Osteoblast (primary cell): ENCODE measurements around the gene AUH. TPM values are rescaled to one million over a fixed set of nuclear protein-coding genes. Genes with fewer than 3 reads are reported as not detected.

Source experiments
- DNase-seq: peaks from one replicate; pipeline ENCODE4 v3.0.0; 2011; ENCODE audit warnings: low spot score, mixed read lengths; ENCODE audit not compliant: insufficient read length; ENCODE audit errors: missing footprints
- H2AFZ ChIP-seq: 2 replicates; pipeline ENCODE4 v1.6.0; 2011; ENCODE audit warnings: mild to moderate bottlenecking, low read length
- H3K27ac ChIP-seq: 2 replicates; pipeline ENCODE4 v1.5.1; 2011; ENCODE audit warnings: mild to moderate bottlenecking, low read depth, low read length, moderate library complexity
- H3K27me3 ChIP-seq: 2 replicates; pipeline ENCODE4 v1.6.0; 2012; ENCODE audit warnings: mild to moderate bottlenecking, control low read depth, inconsistent platforms, low read length, moderate library complexity; ENCODE audit not compliant: insufficient read depth
- H3K36me3 ChIP-seq: 2 replicates; pipeline ENCODE4 v1.5.1; 2011; ENCODE audit warnings: mild to moderate bottlenecking, low read length, control low read depth, moderate library complexity; ENCODE audit not compliant: insufficient read depth
- H3K4me1 ChIP-seq: 2 replicates; pipeline ENCODE4 v1.5.1; 2011; ENCODE audit warnings: mild to moderate bottlenecking, low read length, control low read depth, moderate library complexity; ENCODE audit not compliant: insufficient read depth
- H3K4me2 ChIP-seq: 2 replicates; pipeline ENCODE4 v1.6.0; 2011; ENCODE audit warnings: mild to moderate bottlenecking, low read length; ENCODE audit not compliant: insufficient read depth
- H3K4me3 ChIP-seq: fragments of 200-600 bp; sonication (generic); 3 replicates; pipeline ENCODE4 v1.5.1; 2012; ENCODE audit warnings: mild to moderate bottlenecking, low read length, inconsistent platforms; ENCODE audit not compliant: insufficient read depth
- H3K79me2 ChIP-seq: 2 replicates; pipeline ENCODE4 v1.6.0; 2012; ENCODE audit warnings: mild to moderate bottlenecking, low read length, control low read depth, inconsistent platforms; ENCODE audit not compliant: insufficient read depth
- H3K9me3 ChIP-seq: 2 replicates; pipeline ENCODE4 v1.5.1; 2011; ENCODE audit warnings: low read depth, low read length, control low read depth
- H4K20me1 ChIP-seq: 2 replicates; pipeline ENCODE4 v1.6.0; 2012; ENCODE audit warnings: mild to moderate bottlenecking, low read length, control low read depth; ENCODE audit not compliant: insufficient read depth
- total RNA-seq: library from RNA; depleted of rRNA; stranded (reverse); fragments of >200 nt; gene quantifications from 2 replicates; pipeline ENCODE4 v1.2.3, GENCODE V29; 2012
- TF ChIP-seq, protein P1 (sequence below): IDR thresholded peaks from 2 replicates; pipeline ENCODE4 v1.5.1; 2011; ENCODE audit warnings: mild to moderate bottlenecking, low read depth, low read length, moderate library complexity; ENCODE audit errors: extremely low read depth

AUH gene
- total RNA-seq, 1 donor = 17.0 TPM

DNA sequence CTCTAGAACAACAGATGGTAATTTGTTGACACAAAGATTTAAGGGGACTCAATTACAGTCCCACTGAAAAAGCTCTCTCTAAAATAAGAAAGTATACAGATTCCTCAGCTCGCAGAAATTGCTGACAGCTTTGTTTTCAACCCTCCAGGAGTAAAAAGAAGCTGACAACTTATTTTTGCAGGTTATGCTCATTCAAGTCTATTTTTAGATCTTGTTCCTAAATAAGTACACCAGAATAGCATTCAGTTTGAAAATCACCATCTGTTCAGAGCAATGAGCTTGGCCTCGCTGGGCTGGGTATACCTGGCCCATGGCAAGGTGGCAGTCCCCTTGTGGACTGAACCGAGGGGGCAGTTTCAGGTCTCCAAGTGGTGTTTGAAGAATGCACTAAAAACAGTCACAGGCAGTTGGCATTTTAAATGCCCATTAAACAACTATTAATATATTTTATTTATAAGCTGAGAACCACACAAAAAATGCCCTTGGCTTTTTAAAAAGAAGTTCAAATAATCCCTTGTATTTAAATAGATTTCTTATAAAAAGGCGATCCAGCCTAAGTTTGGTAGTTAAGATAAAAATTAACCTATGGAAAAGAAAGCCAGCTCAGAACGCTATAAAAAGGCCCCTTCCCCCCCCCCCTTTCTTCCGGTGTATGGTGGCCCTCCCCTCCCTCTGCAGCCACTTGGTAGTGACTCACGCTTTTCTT is 169.2 kb downstream of the AUH start:
- Histone ChIP-seq H2AFZ (peak overlapping the region; percentile 36), H3K27me3 (no peaks in the 10 kb centered on the region)

DNA sequence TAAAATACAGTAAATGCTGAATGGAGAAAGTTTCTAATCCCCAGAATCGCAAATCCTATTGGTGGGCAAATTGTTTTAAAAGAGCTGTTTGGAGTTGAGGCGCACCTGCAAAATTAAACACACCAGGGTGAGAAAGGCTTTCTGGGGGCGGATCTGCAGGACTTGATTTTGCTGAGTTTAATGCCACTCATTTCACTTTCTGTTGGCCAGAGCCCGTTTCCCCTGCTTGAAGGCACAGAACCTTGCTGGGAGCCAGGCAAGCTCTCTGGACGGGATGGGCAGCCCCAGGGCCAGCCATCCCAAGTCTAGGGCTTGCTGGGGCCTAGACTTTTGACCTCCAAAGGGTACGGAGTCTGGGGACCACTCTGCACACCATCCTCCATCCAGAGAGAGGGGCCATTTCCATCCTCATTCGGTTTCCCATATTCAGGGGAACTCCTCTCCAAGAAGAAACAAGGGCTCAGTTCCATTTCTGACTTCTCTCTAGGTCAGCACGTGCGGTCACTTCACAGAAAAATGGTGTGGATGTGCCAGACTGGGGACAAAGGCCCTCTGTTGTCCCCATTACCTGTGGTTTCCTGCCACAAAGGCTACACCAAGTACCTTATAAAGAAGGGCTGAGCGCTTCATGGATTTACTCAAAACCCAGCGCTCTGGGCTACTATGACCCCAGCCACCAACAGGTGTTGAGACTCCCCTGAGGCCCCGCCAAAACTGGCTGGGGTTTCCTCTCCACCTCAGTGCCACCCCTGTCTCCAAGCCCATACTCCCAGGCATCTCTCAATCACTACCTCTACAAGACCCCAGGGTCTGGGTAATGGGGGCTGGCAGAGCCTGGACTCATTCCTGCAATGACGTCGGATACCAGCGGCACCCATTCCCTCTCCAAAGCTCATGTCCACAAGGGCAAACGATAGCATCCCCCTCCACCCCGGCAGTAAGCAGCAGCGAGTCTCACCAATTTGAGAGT is 170.0 kb downstream of the AUH start:
- DNase-seq = no peak
- peak overlapping the region; percentile 100 for H3K27ac ChIP-seq
- H2AFZ ChIP-seq = peak overlapping the region; percentile 36
- H3K9me3 ChIP-seq = no peaks in the 10 kb centered on the region
- H3K4me2 ChIP-seq = no peak overlapping the region
- no peaks in the 10 kb centered on the region for H3K36me3 ChIP-seq
- no peak overlapping the region for H3K4me3 ChIP-seq
- no peaks in the 10 kb centered on the region for H4K20me1 ChIP-seq
- TF ChIP-seq, protein P1, sequence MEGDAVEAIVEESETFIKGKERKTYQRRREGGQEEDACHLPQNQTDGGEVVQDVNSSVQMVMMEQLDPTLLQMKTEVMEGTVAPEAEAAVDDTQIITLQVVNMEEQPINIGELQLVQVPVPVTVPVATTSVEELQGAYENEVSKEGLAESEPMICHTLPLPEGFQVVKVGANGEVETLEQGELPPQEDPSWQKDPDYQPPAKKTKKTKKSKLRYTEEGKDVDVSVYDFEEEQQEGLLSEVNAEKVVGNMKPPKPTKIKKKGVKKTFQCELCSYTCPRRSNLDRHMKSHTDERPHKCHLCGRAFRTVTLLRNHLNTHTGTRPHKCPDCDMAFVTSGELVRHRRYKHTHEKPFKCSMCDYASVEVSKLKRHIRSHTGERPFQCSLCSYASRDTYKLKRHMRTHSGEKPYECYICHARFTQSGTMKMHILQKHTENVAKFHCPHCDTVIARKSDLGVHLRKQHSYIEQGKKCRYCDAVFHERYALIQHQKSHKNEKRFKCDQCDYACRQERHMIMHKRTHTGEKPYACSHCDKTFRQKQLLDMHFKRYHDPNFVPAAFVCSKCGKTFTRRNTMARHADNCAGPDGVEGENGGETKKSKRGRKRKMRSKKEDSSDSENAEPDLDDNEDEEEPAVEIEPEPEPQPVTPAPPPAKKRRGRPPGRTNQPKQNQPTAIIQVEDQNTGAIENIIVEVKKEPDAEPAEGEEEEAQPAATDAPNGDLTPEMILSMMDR = no peak
- H3K27me3 ChIP-seq = no peaks in the 10 kb centered on the region
- H3K4me1 ChIP-seq = peaks cover 41% of the 10 kb centered on the region
- H3K79me2 ChIP-seq = no peaks in the 10 kb centered on the region

More for the DNA sequence above, 169.2 kb downstream of the AUH start:
- H3K79me2 ChIP-seq = no peaks in the 10 kb centered on the region
- peak overlapping the region; percentile 5 for H3K4me3 ChIP-seq
- H3K36me3 ChIP-seq = no peaks in the 10 kb centered on the region
- H3K4me1 ChIP-seq = peaks cover 41% of the 10 kb centered on the region
- TF ChIP-seq, protein P1 = no peak
- H3K27ac ChIP-seq = peak overlapping the region; percentile 100
- H4K20me1 ChIP-seq = no peaks in the 10 kb centered on the region
- peak overlapping the region; percentile 90 for H3K4me2 ChIP-seq
- no peak for DNase-seq
- H3K9me3 ChIP-seq = no peaks in the 10 kb centered on the region

DNA sequence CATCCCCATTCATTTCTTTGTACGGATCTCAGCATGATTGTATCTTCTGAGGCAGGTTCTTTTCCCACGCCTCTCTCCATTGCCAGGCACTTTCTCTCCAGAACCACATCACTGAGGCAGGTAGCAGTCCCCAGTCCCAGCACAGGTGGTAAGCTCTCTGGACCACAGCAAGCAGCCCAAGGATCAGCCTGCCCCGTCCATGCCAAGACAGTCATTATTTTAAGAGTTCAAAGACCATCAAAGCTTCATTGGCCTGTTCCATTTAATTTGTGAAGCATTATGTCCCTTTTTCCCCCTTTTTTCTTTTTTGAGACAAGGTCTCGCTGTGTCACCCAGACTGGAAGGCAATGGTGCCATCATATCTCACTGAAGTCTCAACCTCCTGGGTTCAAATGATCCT is 171.7 kb downstream of the AUH start:
- DNase-seq = no peak
- no peaks in the 10 kb centered on the region for H3K79me2 ChIP-seq
- peaks cover 38% of the 10 kb centered on the region for H3K4me1 ChIP-seq
- no peaks in the 10 kb centered on the region for H3K36me3 ChIP-seq
- no peaks in the 10 kb centered on the region for H3K9me3 ChIP-seq
- H3K27ac ChIP-seq = no peak overlapping the region
- H4K20me1 ChIP-seq = no peaks in the 10 kb centered on the region
- H3K4me3 ChIP-seq = no peak overlapping the region
- H3K27me3 ChIP-seq = no peaks in the 10 kb centered on the region
- TF ChIP-seq, protein P1 = no peak
- H2AFZ ChIP-seq = no peak overlapping the region
- H3K4me2 ChIP-seq = no peak overlapping the region
